Hepatocyte (in vitro differentiated cells): ENCODE measurements around the gene ROR1.

Source experiments
- CTCF ChIP-seq: fragments of 200-600 bp; sonication (generic); IDR thresholded peaks from 2 replicates; pipeline ENCODE4 v1.5.1; 2016; ENCODE audit warnings: antibody characterized with exemption, mild to moderate bottlenecking; ENCODE audit not compliant: poor library complexity
- EZH2 ChIP-seq: fragments of 200-600 bp; sonication (generic); IDR thresholded peaks from 2 replicates; pipeline ENCODE4 v1.6.1; 2016; ENCODE audit warnings: antibody characterized with exemption, mild to moderate bottlenecking, borderline replicate concordance
- EZH2phosphoT487 ChIP-seq: fragments of 200-600 bp; sonication (generic); IDR thresholded peaks from one replicate; pipeline ENCODE4 v1.6.1; 2018; ENCODE audit warnings: antibody characterized with exemption, mild to moderate bottlenecking, low read depth, moderate library complexity; ENCODE audit not compliant: unreplicated experiment, severe bottlenecking

GRCh38 chr1:63738772-63739171, 35.0 kb upstream of the ROR1 start:
- TF ChIP-seq CTCF: no peak
- TF ChIP-seq EZH2: no peak
- no peak for TF ChIP-seq EZH2phosphoT487
